ENCODE data around the gene SCMH1.

DNA sequence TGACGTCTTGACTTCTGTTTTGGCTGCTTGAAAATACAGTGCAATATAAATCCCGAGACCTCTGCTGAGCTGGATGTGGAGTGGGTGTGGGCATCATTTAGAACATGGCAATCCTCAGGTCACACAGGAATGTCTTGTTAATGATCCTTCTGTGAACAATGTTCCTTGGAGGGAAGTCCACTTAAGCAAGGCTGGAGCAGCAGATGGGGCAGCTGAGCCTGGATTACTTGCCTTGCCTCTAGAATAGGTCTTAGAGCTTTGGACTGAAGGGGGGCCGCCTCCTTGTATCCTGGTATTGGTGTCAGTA, 926 bp upstream of the SCMH1 start:
- TF ChIP-seq EZH2 (IDR thresholded peaks at IDR 0.05; ENCODE audit: borderline replicate concordance, insufficient read depth, low read length, poor library complexity, severe bottlenecking): no peak
- TF ChIP-seq, protein P1, sequence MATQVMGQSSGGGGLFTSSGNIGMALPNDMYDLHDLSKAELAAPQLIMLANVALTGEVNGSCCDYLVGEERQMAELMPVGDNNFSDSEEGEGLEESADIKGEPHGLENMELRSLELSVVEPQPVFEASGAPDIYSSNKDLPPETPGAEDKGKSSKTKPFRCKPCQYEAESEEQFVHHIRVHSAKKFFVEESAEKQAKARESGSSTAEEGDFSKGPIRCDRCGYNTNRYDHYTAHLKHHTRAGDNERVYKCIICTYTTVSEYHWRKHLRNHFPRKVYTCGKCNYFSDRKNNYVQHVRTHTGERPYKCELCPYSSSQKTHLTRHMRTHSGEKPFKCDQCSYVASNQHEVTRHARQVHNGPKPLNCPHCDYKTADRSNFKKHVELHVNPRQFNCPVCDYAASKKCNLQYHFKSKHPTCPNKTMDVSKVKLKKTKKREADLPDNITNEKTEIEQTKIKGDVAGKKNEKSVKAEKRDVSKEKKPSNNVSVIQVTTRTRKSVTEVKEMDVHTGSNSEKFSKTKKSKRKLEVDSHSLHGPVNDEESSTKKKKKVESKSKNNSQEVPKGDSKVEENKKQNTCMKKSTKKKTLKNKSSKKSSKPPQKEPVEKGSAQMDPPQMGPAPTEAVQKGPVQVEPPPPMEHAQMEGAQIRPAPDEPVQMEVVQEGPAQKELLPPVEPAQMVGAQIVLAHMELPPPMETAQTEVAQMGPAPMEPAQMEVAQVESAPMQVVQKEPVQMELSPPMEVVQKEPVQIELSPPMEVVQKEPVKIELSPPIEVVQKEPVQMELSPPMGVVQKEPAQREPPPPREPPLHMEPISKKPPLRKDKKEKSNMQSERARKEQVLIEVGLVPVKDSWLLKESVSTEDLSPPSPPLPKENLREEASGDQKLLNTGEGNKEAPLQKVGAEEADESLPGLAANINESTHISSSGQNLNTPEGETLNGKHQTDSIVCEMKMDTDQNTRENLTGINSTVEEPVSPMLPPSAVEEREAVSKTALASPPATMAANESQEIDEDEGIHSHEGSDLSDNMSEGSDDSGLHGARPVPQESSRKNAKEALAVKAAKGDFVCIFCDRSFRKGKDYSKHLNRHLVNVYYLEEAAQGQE (IDR thresholded peaks at IDR 0.05; ENCODE audit: borderline replicate concordance): no peak
- TF ChIP-seq, protein P2, sequence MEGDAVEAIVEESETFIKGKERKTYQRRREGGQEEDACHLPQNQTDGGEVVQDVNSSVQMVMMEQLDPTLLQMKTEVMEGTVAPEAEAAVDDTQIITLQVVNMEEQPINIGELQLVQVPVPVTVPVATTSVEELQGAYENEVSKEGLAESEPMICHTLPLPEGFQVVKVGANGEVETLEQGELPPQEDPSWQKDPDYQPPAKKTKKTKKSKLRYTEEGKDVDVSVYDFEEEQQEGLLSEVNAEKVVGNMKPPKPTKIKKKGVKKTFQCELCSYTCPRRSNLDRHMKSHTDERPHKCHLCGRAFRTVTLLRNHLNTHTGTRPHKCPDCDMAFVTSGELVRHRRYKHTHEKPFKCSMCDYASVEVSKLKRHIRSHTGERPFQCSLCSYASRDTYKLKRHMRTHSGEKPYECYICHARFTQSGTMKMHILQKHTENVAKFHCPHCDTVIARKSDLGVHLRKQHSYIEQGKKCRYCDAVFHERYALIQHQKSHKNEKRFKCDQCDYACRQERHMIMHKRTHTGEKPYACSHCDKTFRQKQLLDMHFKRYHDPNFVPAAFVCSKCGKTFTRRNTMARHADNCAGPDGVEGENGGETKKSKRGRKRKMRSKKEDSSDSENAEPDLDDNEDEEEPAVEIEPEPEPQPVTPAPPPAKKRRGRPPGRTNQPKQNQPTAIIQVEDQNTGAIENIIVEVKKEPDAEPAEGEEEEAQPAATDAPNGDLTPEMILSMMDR (IDR thresholded peaks at IDR 0.05; ENCODE audit: poor library complexity, severe bottlenecking): no peak
- no peak for TF ChIP-seq SMC3 (conservative IDR thresholded peaks at IDR 0.05; ENCODE audit: poor library complexity)
- no peak for TF ChIP-seq RAD21 (conservative IDR thresholded peaks at IDR 0.05)
- TF ChIP-seq MXI1 (conservative IDR thresholded peaks at IDR 0.05; ENCODE audit: poor library complexity, severe bottlenecking): no peak

All from neural cell (in vitro differentiated cells).